Smooth muscle cell (in vitro differentiated cells): ENCODE measurements around the gene MRPL37. TPM values are rescaled to one million over a fixed set of nuclear protein-coding genes. Genes with fewer than 3 reads are reported as not detected.
A peak's percentile ranks its signal among the peaks of the same experiment; 100 is the strongest.

ENCODE experiments used
- DNase-seq: peaks from one replicate; lab custom pipeline; 2025; ENCODE audit not compliant: unreplicated experiment; lab: John Stamatoyannopoulos, UW
- H2AFZ ChIP-seq: fragments of 200-600 bp; sonication (generic); 2 replicates; pipeline ENCODE4 v1.6.0; 2016; ENCODE audit warnings: antibody characterized with exemption, low read depth, mild to moderate bottlenecking
- H3F3A ChIP-seq: fragments of 200-600 bp; sonication (generic); 2 replicates; pipeline ENCODE4 v1.6.0; 2017; ENCODE audit warnings: antibody characterized with exemption, low read depth
- H3K27ac ChIP-seq: fragments of 200-600 bp; sonication (generic); 2 replicates; pipeline ENCODE4 v1.5.1; 2016; ENCODE audit warnings: low read depth, mild to moderate bottlenecking
- H3K27me3 ChIP-seq: fragments of 200-600 bp; sonication (generic); 2 replicates; pipeline ENCODE4 v1.6.1; 2016; ENCODE audit warnings: low read depth, mild to moderate bottlenecking
- H3K36me3 ChIP-seq: fragments of 200-600 bp; sonication (generic); 2 replicates; pipeline ENCODE4 v1.5.1; 2016; ENCODE audit warnings: low read depth
- H3K4me1 ChIP-seq: fragments of 200-600 bp; sonication (generic); 2 replicates; pipeline ENCODE4 v1.5.1; 2016; ENCODE audit warnings: low read depth
- H3K4me2 ChIP-seq: fragments of 200-600 bp; sonication (generic); 2 replicates; pipeline ENCODE4 v1.6.0; 2016; ENCODE audit warnings: mild to moderate bottlenecking
- H3K4me3 ChIP-seq: fragments of 200-600 bp; sonication (generic); 2 replicates; pipeline ENCODE4 v1.5.1; 2016; ENCODE audit warnings: mild to moderate bottlenecking
- H3K79me2 ChIP-seq: fragments of 200-600 bp; sonication (generic); 2 replicates; pipeline ENCODE4 v1.6.0; 2016; ENCODE audit warnings: low read depth, mild to moderate bottlenecking
- H3K9ac ChIP-seq: fragments of 200-600 bp; sonication (generic); 2 replicates; pipeline ENCODE4 v1.6.0; 2016; ENCODE audit warnings: low read depth
- H3K9me3 ChIP-seq: fragments of 200-600 bp; sonication (generic); replicated peaks from 2 replicates; pipeline ENCODE4 v1.5.1; 2016; ENCODE audit warnings: low read depth
- H4K20me1 ChIP-seq: fragments of 200-600 bp; sonication (generic); 2 replicates; pipeline ENCODE4 v1.6.0; 2016; ENCODE audit warnings: low read depth
- WGBS: methylation state at CpG from one replicate; pipeline ENCODE4 v1.1.7; 2016; ENCODE audit warnings: low lambda C conversion rate; 5-methylcytosine and 5-hydroxymethylcytosine counted together
- polyA plus RNA-seq: library from polyadenylated mRNA; unstranded; fragments of >200 nt; fragmentation: Nextera tagmentation; extraction: Ambion mirVana; gene quantifications from 2 replicates; pipeline ENCODE4 v1.2.1, GENCODE V29; 2016
- total RNA-seq: library from RNA; depleted of rRNA; stranded (reverse); fragments of >200 nt; gene quantifications from 2 replicates; pipeline ENCODE4 v1.2.3, GENCODE V29; 2014
- TF ChIP-seq, protein P1 (sequence below): fragments of 200-600 bp; sonication (generic); IDR thresholded peaks from 2 replicates; pipeline ENCODE4 v1.5.1; 2017; ENCODE audit warnings: borderline replicate concordance, mild to moderate bottlenecking, antibody characterized with exemption; ENCODE audit not compliant: insufficient read depth, poor library complexity, severe bottlenecking

The MRPL37 gene
- total RNA-seq (70.9 and 85.5 TPM in 2 replicates), polyA plus RNA-seq (96.4 and 100.0 TPM in 2 replicates)

DNA sequence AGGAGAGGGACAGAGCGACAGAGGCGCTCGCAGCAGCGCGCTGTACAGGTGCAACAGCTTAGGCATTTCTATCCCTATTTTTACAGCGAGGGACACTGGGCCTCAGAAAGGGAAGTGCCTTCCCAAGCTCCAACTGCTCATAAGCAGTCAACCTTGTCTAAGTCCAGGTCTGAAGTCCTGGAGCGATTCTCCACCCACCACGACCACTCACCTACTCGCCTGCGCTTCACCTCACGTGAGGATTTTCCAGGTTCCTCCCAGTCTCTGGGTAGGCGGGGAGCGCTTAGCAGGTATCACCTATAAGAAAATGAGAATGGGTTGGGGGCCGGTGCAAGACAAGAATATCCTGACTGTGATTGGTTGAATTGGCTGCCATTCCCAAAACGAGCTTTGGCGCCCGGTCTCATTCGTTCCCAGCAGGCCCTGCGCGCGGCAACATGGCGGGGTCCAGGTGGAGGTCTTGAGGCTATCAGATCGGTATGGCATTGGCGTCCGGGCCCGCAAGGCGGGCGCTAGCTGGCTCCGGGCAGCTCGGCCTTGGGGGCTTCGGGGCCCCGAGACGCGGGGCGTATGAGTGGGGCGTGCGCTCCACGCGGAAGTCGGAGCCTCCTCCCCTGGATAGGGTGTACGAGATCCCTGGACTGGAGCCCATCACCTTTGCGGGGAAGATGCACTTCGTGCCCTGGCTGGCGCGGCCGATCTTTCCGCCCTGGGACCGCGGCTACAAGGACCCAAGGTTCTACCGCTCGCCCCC is at the start of gene MRPL37, which contains the start of gene CYB5RL:
Gene MRPL37, plus strand, starts transcription at position 403 of the 754 bp plus-strand sequence. Its CDS starts 77 bp downstream, at position 480.
Gene CYB5RL, minus strand, starts transcription at position 266 of the 754 bp plus-strand sequence. CDS start 4,414 bp downstream, outside the sequence.
- Histone ChIP-seq H3K36me3 (peaks cover 2% of the 10 kb centered on the region), H3K4me3 (peak within 1 kb of the TSS; percentile 90), H4K20me1 (no peaks in the 10 kb centered on the region), H3K9ac (peak within 1 kb of the TSS; percentile 82), H3F3A (no peaks in the 10 kb centered on the region), H3K79me2 (peaks cover 33% of the 10 kb centered on the region), H3K4me2 (peak within 1 kb of the TSS; percentile 90), H3K27me3 (no peaks in the 10 kb centered on the region), H2AFZ (peak within 1 kb of the TSS; percentile 86), H3K4me1 (peaks cover 10% of the 10 kb centered on the region), H3K9me3 (no peaks in the 10 kb centered on the region), H3K27ac (no peak within 1 kb of the TSS)
- 1% methylated on average over 51 of the region's 51 CpGs for WGBS
- TF ChIP-seq, protein P1, sequence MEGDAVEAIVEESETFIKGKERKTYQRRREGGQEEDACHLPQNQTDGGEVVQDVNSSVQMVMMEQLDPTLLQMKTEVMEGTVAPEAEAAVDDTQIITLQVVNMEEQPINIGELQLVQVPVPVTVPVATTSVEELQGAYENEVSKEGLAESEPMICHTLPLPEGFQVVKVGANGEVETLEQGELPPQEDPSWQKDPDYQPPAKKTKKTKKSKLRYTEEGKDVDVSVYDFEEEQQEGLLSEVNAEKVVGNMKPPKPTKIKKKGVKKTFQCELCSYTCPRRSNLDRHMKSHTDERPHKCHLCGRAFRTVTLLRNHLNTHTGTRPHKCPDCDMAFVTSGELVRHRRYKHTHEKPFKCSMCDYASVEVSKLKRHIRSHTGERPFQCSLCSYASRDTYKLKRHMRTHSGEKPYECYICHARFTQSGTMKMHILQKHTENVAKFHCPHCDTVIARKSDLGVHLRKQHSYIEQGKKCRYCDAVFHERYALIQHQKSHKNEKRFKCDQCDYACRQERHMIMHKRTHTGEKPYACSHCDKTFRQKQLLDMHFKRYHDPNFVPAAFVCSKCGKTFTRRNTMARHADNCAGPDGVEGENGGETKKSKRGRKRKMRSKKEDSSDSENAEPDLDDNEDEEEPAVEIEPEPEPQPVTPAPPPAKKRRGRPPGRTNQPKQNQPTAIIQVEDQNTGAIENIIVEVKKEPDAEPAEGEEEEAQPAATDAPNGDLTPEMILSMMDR = no peak
- peak; percentile 42 for DNase-seq

DNA sequence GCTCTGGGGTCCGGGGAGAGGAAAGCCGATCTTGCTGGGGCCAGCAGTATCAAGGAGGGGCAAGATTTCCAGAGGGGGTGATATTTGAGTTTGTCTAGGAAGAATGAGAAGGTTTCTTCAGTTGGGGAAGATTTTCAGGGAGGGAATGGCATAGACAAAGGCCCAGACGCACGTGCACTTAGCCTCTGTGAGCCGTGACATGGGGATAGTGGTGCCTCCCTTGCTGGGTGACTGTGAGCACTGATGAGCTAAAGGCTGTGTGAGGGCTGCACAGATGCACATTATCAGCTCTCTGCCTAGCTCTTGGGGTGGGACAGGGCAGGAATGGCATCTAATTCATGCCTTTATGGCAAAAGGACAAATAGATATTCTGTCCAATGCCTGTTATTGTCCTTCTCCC is 49.0 kb upstream of the MRPL37 start:
- 84% methylated on average over 5 of the region's 5 CpGs for WGBS
- H3K27ac ChIP-seq = no peak overlapping the region
- H3K9ac ChIP-seq = no peak overlapping the region
- H4K20me1 ChIP-seq = no peaks in the 10 kb centered on the region
- DNase-seq = no peak
- no peaks in the 10 kb centered on the region for H3K9me3 ChIP-seq
- H3K27me3 ChIP-seq = no peaks in the 10 kb centered on the region
- H2AFZ ChIP-seq = no peak overlapping the region
- no peaks in the 10 kb centered on the region for H3K36me3 ChIP-seq
- H3F3A ChIP-seq = no peaks in the 10 kb centered on the region
- no peaks in the 10 kb centered on the region for H3K79me2 ChIP-seq
- peaks cover 3% of the 10 kb centered on the region for H3K4me1 ChIP-seq
- TF ChIP-seq, protein P1 = no peak
- H3K4me2 ChIP-seq = no peak overlapping the region
- H3K4me3 ChIP-seq = no peak overlapping the region

DNA sequence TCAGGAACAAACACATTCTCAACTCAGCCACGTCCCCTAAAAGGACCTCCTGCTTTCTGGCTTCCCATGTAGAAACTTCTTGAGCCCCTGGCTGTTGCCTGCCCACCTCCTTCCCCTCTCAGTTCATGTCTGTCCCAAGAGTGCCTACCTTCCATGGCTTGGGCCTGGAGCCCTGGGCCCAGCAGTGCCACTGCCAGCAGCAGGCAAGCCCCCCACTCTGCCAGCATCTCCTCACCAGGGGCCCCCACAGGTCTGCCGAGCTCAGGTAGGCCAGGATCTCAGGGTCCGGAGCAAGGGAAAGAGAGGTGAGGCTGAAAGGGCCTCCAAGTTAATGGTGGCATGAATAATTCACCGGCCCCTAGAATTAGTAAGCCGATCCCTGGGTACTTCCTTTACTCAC is 47.3 kb upstream of the MRPL37 start, which contains the start of gene CDCP2:
Gene CDCP2, minus strand, starts transcription at position 305 of the 400 bp plus-strand sequence. Its CDS starts 78 bp downstream, at position 227.
- H3K4me2 ChIP-seq = peak within 1 kb of the TSS; percentile 59
- H2AFZ ChIP-seq = peak within 1 kb of the TSS; percentile 10

More for the DNA sequence above, 47.3 kb upstream of the MRPL37 start, which contains the start of gene CDCP2:
- Histone ChIP-seq H4K20me1 (no peaks in the 10 kb centered on the region), H3K4me1 (peaks cover 3% of the 10 kb centered on the region), H3K27ac (no peak within 1 kb of the TSS), H3K79me2 (no peaks in the 10 kb centered on the region), H3F3A (no peaks in the 10 kb centered on the region), H3K36me3 (no peaks in the 10 kb centered on the region), H3K9me3 (no peaks in the 10 kb centered on the region), H3K4me3 (no peak within 1 kb of the TSS), H3K9ac (no peak within 1 kb of the TSS), H3K27me3 (no peaks in the 10 kb centered on the region)
- TF ChIP-seq, protein P1 = no peak
- no peak for DNase-seq
- WGBS = 95% methylated on average over 5 of the region's 5 CpGs
